Choroid plexus epithelial cell (primary cell): ENCODE data around the gene DBT.
A peak's percentile ranks its signal among the peaks of the same experiment; 100 is the strongest.
"Not testable (repeated sequence)": the region's sequence is repeated elsewhere in the genome, so short reads cannot be mapped to it uniquely, and the experiment has no call there.

Experiments used
- DNase-seq: peaks from one replicate; pipeline ENCODE4 v3.0.0-alpha.2; 2010; ENCODE audit warnings: low read depth
- H3K4me3 ChIP-seq: 2 replicates; pipeline ENCODE4 v1.5.1; 2011; ENCODE audit warnings: low read depth, mild to moderate bottlenecking, control low read depth, low read length, moderate library complexity
- CTCF ChIP-seq: conservative IDR thresholded peaks from 2 replicates; pipeline ENCODE4 v1.5.1; 2011; ENCODE audit warnings: low read depth, mild to moderate bottlenecking, control low read depth, inconsistent platforms, low read length, moderate library complexity

Gene DBT

GRCh38 chr1:100249537-100250257 is at the start of gene DBT:
Gene DBT (minus strand): TSS chr1:100249834. CDS start chr1:100249820, 14 bp downstream.
- peak; percentile 97 for DNase-seq
- peak within 1 kb of the TSS; percentile 99 for H3K4me3 ChIP-seq
- TF ChIP-seq CTCF = no peak

- H3K4me3 ChIP-seq = no peak overlapping the region
These were observed 48.9 kb upstream of the DBT start for GRCh38 chr1:100298512-100298911.

GRCh38 chr1:100296997-100297396 is 47.4 kb upstream of the DBT start:
- DNase-seq, H3K4me3 ChIP-seq: not testable (repeated sequence)

More at GRCh38 chr1:100298512-100298911, 48.9 kb upstream of the DBT start:
- TF ChIP-seq CTCF = no peak
- DNase-seq = no peak

- H3K4me3 ChIP-seq = no peak overlapping the region
- no peak for DNase-seq
- TF ChIP-seq CTCF = no peak
These were observed 46.5 kb upstream of the DBT start for GRCh38 chr1:100296140-100296539.

- peak; percentile 59 for DNase-seq
- no peak overlapping the region for H3K4me3 ChIP-seq
- TF ChIP-seq CTCF = no peak
These were observed 43.1 kb upstream of the DBT start for GRCh38 chr1:100292711-100293110.

GRCh38 chr1:100290291-100290690 is 40.7 kb upstream of the DBT start:
- no peak overlapping the region for H3K4me3 ChIP-seq
- TF ChIP-seq CTCF = no peak
- DNase-seq = peak; percentile 19

GRCh38 chr1:100287162-100287561 is 37.5 kb upstream of the DBT start:
- DNase-seq = no peak
- no peak overlapping the region for H3K4me3 ChIP-seq
- TF ChIP-seq CTCF = no peak

- H3K4me3 ChIP-seq = no peak overlapping the region
- no peak for TF ChIP-seq CTCF
- no peak for DNase-seq
These were observed 35.0 kb upstream of the DBT start for GRCh38 chr1:100284591-100284990.
